Fibroblast of the aortic adventitia (primary cell): Measurements from ENCODE around the gene SLC38A4. TPM values are rescaled to one million over a fixed set of nuclear protein-coding genes. Genes with fewer than 3 reads are reported as not detected.

ENCODE experiments used
- DNase-seq: peaks from one replicate; pipeline ENCODE4 v3.0.0-alpha.2; 2010; ENCODE audit warnings: low read depth
- H3K4me3 ChIP-seq: 2 replicates; pipeline ENCODE4 v1.5.1; 2011; ENCODE audit warnings: low read depth, mild to moderate bottlenecking, control low read depth, low read length, moderate library complexity
- total RNA-seq: library from RNA; depleted of rRNA; stranded (reverse); fragments of >200 nt; gene quantifications from 2 replicates; pipeline ENCODE4 v1.2.3, GENCODE V29; 2012; ENCODE audit warnings: low replicate concordance
- TF ChIP-seq, protein P1 (sequence below): IDR thresholded peaks from 2 replicates; pipeline ENCODE4 v1.5.1; 2011; ENCODE audit warnings: mild to moderate bottlenecking, low read length, control low read depth, inconsistent platforms; ENCODE audit not compliant: insufficient read depth

The SLC38A4 gene
- total RNA-seq, 1 donor = 4.6 TPM

DNA sequence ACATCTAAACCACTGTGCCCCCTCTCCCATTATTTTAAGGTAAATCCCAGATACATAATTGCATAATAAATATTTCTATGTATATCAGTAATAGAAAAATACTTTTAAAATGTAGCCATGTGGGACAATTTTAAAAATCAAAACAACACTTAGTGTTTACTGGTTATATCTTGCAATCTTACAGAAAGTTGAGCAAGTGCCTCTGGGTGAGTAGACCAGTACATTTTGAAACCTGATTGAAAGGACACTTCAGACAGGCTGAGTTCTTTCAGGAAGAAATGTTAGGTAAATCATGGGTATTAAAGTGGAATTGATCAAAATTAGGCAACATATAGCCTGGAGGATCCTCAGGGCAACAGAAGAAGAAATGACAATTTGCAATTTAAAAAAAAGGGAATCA, 7.2 kb downstream of the SLC38A4 start:
- no peak overlapping the region for H3K4me3 ChIP-seq
- TF ChIP-seq, protein P1, sequence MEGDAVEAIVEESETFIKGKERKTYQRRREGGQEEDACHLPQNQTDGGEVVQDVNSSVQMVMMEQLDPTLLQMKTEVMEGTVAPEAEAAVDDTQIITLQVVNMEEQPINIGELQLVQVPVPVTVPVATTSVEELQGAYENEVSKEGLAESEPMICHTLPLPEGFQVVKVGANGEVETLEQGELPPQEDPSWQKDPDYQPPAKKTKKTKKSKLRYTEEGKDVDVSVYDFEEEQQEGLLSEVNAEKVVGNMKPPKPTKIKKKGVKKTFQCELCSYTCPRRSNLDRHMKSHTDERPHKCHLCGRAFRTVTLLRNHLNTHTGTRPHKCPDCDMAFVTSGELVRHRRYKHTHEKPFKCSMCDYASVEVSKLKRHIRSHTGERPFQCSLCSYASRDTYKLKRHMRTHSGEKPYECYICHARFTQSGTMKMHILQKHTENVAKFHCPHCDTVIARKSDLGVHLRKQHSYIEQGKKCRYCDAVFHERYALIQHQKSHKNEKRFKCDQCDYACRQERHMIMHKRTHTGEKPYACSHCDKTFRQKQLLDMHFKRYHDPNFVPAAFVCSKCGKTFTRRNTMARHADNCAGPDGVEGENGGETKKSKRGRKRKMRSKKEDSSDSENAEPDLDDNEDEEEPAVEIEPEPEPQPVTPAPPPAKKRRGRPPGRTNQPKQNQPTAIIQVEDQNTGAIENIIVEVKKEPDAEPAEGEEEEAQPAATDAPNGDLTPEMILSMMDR = no peak
- no peak for DNase-seq

DNA sequence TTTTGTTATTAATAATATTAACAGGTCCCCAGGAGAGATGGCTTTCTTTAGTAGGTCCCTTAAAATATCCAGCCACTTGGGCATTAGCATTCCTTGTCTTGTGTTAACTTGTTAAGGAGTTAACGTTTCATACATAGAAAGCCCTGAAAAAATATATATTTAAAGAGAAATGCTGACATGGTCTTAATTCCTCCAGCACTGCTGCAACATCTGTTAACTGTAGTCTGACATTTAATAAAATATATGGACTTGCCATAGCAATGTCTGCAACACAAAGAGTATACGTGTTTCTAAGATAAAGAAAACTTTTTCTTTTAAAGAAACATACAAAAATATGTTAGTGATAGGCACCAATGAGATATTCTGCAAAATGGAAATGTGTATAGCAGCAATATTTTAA, 10.0 kb downstream of the SLC38A4 start:
- TF ChIP-seq, protein P1 = no peak
- no peak overlapping the region for H3K4me3 ChIP-seq
- no peak for DNase-seq

DNA sequence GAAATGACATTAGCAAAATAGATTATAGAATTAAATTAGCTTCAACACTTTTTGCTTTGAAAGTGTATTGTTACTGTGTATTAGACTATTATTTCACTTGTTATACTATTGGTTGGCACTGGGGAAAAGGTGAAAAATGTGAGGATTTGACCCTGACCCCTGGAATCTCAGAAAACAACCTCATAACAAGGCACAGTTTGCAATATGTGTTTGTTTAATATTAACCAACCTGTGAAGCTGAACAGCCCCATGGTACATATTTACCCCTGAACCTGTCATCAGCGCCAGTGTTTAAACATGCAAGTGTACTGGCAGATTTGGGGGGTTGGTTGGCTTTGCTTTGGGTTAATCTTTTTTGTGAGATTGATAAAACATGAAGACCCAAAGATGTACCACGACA, 11.7 kb downstream of the SLC38A4 start:
- no peak overlapping the region for H3K4me3 ChIP-seq
- TF ChIP-seq, protein P1 = no peak
- no peak for DNase-seq

DNA sequence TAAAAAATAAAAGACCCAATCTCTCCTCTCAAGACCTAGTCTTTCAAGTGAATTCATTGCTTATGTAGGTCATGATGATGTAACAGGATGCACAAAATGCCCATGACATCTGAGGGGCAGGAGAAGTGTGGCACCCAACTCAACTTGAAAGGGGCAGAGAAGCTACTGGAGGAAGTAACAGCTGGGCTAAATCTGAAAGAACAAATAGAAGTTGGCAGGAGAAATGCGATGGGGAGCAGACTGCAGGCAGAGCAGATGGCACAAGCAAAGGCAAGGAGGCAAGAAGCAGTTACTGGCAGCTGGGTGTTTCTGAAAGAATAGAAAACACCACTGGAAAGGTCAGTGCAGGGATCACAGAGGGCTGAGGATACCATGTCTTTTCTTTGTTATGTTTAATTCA, 14.6 kb downstream of the SLC38A4 start:
- TF ChIP-seq, protein P1 = no peak
- DNase-seq = no peak
- no peak overlapping the region for H3K4me3 ChIP-seq

DNA sequence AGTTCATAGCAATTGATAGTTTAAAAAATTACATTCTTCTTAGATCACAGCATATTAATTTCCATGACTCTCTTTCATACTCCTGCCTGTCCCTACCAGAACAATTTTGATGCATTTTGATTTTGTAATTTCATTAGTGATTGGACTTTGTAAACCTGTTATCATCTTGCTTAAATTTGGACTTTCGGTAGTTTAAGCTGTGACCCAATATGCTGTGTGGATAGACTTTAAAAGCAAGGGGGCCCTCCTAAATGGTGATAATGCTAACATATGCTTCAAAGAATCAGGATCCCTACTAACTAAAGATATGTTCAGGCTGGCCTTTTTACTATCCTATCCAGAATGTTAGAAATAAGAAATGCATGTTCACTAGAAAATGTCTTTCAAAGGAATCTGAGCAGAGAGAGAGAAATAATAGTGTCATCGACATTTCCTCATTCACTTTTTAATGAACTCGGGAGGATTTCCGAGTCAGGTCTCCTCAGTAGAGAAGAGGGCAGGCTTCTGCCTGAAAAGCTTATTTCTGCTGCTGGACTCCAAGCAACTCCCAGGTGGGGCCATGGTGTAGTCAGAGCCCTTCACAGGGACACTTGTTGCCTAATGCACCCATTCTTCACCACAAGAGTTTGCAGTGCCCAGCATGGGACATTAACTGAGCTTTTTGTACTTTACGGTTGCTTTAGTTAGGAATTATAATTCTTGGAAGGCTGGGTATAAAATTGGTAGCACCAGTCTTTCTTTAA, 16.7 kb downstream of the SLC38A4 start:
- H3K4me3 ChIP-seq = no peak overlapping the region
- TF ChIP-seq, protein P1 = no peak
- DNase-seq = no peak

DNA sequence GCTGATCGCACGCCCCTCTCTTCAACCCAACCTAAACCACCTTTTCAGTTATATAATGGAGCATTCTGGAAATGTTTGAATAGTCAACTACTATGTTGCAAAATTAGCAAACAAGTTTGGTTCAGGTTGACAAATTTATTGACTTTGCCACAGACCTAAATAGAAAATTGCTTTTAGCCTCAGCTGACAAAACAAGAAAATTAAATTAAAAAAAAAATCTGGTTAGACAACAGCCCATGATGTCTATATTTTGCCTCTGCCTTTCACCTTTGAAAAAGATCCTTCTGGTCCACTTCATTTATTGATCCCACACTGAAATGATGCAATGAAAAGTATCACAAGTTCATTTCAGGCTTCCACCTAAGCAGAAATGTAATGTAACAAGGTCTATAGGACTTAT, 17.5 kb downstream of the SLC38A4 start:
- DNase-seq = no peak
- TF ChIP-seq, protein P1 = no peak
- H3K4me3 ChIP-seq = no peak overlapping the region

DNA sequence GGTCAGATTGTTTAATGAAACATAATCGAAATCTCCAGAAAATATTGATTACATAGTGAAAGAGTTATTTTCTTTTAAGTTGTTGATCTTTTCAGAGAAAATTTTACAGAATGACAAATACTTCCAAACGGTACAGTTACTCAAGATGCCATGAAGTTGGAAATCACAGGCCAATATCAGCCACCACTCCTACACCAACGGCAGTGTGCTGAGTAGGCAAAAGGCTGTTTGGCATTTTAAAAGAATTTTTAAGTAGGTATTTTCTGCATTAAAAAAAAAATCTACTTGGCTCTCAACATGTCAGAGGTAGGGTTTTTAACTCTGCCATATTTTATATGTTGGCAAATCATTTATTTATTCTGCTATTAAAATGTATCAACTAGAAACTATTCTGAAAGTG, 21.7 kb downstream of the SLC38A4 start:
- no peak for DNase-seq
- no peak overlapping the region for H3K4me3 ChIP-seq
- TF ChIP-seq, protein P1 = no peak
